A673 (cell line): ENCODE results near the gene NFKBIZ.

Experiments used
- EZH2 ChIP-seq: fragments of 200-600 bp; sonication (generic); IDR thresholded peaks from 2 replicates; pipeline ENCODE4 v1.6.1; 2017; ENCODE audit warnings: borderline replicate concordance, low read depth, mild to moderate bottlenecking, mixed read lengths, antibody characterized with exemption, low read length; ENCODE audit not compliant: poor library complexity, severe bottlenecking
- TF ChIP-seq, protein P1 (sequence below): fragments of 300-800, 200-600 bp; sonication (generic); conservative IDR thresholded peaks from 2 replicates; pipeline ENCODE4 v1.5.1; 2017; ENCODE audit warnings: low read depth, mild to moderate bottlenecking, antibody characterized with exemption, low read length, moderate library complexity, mixed read lengths

DNA sequence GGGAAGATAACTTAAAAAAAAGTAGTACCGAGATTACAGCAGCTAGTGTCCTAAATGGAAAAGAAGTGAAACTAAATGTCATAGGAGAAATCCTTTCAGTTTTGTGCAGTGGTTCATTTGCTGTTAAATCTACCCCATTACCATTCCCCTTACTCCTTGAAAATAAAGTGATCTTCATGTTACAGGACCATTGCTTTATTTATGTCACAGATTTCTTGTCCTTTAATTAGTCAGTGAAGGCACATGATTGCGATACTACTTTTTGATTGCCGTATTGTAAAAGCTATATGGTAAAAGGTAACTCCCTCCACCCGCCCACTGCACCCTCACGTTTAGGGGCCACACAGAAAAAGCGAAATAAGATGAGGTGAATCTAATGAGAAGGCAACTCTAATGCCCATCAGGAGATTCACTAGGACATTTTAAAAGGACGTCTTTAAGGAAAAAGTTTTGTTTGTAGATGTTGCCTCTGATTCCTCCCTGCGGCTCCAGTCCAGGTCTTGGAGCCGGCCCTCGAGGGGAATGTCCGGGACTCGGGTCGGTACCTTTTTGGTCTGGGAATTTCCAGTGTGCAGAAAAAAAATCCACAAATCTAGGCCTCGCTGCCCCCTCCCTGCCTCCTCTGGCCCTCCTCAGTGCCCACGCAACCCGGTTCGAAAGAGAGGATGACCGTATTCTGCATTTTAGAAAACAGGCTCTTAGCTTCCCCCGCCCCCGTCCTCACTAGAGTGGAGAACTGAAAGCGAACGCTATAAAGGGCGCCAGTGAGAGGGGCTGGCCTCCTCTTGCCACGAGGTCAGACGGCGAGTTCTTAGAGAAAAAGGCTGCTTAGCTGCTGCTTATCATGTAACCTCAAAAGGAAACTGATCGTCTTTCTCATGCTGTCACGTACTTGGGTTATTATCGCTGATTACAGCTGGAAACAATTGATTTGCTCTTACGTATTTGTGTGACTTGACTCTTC is 21.8 kb upstream of the NFKBIZ start:
- TF ChIP-seq, protein P1, sequence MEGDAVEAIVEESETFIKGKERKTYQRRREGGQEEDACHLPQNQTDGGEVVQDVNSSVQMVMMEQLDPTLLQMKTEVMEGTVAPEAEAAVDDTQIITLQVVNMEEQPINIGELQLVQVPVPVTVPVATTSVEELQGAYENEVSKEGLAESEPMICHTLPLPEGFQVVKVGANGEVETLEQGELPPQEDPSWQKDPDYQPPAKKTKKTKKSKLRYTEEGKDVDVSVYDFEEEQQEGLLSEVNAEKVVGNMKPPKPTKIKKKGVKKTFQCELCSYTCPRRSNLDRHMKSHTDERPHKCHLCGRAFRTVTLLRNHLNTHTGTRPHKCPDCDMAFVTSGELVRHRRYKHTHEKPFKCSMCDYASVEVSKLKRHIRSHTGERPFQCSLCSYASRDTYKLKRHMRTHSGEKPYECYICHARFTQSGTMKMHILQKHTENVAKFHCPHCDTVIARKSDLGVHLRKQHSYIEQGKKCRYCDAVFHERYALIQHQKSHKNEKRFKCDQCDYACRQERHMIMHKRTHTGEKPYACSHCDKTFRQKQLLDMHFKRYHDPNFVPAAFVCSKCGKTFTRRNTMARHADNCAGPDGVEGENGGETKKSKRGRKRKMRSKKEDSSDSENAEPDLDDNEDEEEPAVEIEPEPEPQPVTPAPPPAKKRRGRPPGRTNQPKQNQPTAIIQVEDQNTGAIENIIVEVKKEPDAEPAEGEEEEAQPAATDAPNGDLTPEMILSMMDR, result no peak
- no peak for TF ChIP-seq EZH2
